Nucleus accumbens (tissue), 56 donors: ENCODE measurements around the gene BTNL9.
"Not testable (repeated sequence)": the region's sequence is repeated elsewhere in the genome, so short reads cannot be mapped to it uniquely, and the experiment has no call there.

Experiments used
- DNase-seq, 56 donors: peaks; one replicate each; lab custom pipeline; 2025; lab: John Stamatoyannopoulos, UW

BTNL9 gene

DNA sequence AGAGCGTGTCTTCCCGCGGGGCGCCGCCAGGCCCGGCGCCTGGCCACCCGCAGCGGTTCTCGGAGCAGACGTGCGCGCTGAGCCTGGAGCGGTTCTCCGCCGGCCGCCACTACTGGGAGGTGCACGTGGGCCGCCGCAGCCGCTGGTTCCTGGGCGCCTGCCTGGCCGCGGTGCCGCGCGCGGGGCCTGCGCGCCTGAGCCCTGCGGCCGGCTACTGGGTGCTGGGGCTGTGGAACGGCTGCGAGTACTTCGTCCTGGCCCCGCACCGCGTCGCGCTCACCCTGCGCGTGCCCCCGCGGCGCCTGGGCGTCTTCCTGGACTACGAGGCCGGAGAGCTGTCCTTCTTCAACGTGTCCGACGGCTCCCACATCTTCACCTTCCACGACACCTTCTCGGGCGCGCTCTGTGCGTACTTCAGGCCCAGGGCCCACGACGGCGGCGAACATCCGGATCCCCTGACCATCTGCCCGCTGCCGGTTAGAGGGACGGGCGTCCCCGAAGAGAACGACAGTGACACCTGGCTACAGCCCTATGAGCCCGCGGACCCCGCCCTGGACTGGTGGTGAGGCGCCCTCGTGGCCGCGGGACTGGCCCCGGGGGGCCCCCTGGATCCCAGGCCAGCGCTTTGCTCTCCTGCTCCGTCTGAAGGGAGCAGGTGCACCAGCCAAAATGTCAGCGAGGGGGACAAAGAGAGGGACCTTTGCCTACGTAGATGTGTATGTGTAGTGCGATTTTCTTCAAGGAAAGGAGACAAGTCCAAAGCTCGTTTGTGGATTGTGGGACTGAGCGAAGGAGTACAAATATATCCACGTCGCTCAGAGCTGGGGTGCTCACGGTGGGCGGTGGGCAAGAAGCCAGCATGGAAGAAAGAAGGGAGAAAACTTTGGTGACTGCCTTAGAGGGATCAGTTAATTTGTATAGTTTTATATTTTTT is 19.5 kb downstream of the BTNL9 start:
- DNase-seq, result no peak

DNA sequence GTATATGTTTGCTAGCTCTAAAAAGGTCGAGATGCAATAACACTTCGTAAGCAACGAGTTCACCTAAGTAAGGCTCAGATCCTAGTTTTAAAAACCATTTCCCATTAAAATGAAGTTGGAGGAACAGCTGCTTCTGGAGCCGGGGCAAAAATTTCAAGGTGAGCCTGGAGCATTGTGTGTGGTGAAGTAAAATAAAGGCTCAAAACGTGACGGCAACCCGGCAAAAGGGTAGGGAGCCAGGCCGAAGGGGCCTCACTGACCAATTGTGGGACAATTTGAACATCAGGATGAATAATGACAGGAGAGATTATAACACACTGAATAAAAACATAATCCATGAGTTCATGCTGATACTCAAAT is 20.1 kb downstream of the BTNL9 start:
- DNase-seq, result no peak

DNA sequence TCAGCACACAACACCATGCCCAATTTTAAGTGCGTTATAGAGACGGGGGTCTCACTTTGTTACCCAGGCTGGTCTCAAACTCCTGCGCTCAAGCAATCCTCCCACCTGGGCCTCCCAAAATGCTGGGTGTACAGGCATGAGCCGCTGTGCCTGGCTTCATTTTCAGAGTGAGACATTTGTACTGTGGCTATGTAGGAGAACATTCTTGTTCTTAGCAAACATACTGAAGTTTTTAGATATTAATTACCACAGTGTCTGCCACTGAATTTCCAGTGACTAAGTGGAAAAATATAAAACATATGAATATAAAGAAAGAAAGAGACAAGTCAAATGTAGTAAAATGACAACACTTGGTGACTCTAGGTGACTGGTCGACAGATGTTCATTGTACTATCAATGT is 20.9 kb downstream of the BTNL9 start:
- DNase-seq, result no peak

DNA sequence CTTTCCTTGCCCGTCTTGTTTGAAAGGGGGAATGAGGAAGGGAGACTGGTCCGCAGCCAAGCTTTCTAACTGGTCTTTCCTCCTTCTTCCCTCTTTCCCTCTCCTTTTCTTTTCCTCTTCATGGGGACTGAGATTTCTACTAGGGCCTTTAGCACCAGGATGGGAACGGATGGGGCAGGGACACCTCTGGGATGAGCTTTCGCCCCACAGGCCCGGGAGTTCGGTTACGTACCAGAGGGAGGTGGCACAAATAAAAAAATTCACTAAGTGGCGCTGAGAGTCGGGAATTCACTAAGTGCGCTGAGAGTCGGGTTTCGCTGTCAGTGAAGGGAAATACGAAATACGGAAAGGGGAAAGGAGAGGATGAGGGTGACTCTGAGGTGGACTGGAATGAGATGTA is 21.6 kb downstream of the BTNL9 start:
- DNase-seq, result no peak

DNA sequence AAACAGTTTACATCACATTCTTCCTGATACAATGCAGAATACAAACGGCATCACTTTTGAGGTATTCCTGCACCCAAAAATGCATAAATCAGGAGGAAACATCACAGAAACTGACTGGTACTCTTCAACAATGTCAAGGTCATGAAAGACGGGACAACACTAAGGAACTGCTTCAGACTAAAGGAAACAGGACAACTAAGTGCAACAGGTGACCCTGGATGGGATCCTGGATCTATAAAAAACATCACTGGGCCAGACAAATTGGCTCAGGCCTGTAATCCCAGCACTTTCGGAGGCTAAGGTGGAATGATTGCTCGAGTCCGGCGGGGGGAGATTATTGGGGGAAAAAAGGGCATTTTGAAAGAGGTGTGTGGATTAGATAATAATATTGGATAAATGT is 22.6 kb downstream of the BTNL9 start:
- no peak for DNase-seq

DNA sequence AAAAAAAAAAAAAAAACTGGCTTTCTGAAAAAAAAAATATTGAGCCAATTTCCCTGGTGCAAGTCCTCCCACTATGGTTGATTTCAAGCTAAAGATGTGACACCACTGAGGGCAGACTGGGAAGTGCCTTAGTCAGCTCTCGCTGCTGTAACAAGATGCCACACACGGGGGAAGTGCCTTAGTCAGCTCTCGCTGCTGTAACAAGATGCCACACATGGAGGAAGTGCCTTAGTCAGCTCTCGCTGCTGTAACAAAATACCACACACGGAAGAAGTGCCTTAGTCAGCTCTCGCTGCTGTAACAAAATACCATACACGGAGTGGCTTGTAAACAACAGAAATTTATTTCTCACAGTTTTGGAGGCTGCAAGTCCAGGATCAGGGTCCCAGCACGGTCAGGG is 23.4 kb downstream of the BTNL9 start:
- no peak for DNase-seq

DNA sequence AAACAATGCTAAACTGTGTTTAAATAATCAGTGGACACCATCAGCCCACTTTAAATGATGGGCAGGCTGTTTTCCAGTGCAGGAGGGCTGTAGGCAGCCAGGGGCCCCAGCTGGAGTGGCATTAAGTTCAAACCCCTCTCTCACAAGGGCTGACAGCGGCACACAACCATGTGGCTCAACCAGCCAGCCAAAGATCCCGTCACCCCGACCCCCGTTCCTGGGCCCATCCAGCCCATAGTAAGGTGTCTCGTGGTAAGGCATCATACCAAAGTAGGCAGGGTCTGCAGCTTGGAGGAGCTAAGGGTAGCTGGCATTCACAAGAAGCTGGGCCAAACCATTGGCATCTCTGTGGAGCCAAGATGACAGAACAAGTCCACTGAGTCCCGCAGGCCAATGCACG is 24.9 kb downstream of the BTNL9 start:
- DNase-seq, result no peak

DNA sequence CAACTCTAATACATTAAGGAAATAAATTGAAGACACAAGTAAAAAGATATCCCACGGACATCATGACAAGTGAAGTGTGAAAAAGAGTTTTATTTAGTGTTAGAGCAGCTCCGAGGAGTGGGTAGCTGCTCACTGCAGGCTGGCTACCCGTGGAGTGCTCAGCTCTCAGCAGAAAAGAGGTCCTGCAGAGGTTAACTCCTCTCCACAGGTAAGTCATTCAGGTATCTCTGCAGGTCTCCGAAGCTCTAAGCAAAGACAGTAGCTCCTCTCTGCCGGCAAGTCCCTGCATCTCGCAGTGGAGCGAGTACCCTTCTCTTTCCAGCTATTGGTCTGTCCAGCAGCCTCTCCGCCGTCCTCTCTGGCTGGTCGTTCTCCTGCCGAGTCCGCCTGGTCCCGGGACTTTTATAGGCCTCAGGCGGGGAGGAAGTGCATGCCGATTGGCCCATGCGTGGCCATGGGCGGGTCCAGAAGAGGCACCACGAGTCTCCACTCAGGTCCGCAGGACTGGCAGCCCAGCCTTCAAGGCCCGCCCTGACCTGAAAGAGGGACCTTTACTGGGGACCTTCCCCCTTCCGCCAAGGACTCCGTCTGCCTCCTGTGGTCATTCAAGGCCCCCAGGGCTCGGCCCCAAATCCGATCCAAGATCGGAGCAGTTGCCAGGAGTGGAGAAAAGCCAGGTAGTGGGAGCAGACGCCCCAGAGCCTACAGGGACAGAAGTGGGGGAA is 29.9 kb downstream of the BTNL9 start:
- DNase-seq, result no peak

DNA sequence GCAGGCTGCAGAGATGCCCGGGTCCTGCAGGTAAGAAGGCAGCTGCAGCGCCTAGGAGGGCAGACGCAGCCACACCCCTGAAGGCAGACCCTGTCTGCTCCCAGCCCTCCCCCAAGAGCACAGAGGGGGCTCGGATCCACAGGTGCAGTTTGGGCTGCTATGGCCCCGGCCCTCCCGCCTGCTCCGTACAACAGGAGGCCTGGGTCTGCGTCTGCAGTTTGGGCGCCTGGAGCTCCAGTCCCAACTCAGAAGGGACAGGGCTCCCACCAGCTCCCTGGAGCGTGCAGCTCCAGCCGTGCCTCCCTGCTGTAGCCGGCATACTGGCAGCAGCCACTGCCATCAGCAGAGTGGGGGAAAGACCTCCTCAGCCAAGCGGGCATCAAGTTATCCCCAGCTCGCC is 30.5 kb downstream of the BTNL9 start:
- DNase-seq, result no peak

DNA sequence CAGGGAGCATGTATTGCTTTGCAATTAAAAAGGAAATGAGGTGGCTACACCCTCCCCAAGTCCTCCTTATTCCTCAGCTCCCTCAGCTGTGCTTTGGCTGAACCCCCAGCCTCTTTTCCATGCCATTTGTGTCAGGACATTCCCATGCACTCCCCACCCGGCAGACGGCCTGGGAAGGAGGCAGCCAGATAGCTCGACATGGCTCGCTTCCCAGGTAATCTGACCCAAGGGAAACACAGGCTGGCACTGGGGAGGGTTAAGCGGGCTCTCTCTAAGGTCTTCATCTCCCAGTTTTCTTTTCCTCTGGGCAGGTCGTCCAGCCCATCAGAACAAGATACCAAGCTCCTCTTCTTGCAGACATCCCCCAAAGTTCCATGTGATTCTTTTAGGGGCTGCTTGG is 31.2 kb downstream of the BTNL9 start:
- DNase-seq, result no peak

DNA sequence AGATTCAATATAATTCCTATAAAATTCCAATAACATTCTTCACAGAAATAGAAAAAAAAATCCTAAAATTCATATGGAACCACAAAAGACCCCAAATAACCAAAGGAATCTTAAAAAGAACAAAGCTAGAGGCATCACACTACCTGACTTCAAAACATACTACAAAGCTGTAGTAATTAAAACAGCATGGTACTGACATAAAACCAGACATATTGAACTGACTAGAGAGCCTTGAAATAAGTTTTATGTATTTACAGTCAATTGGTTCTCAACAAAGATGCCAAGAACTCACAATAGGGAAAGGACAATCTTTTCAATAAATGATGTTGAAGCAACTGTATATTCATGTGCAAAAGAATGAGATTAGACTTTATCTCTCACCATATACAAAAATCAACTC is 36.9 kb downstream of the BTNL9 start:
- DNase-seq, result no peak

DNA sequence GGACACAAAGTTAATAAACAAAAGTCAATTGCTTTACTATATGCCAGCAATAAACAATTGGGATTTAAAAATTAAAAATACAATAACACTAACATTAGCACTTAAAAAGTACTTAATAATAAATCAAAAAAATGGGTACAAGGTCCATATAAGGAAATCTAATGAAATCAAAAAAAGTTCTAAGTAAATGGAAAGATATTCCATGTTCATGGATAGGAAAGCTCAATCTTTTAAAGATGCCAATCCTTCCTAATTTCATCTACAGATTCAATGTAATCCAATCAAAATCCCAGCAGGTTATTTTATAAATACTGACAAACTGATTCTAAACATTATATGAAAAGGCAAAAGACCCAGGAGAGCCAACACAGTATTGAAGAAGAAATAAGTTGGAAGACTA is 41.9 kb downstream of the BTNL9 start:
- no peak for DNase-seq

DNA sequence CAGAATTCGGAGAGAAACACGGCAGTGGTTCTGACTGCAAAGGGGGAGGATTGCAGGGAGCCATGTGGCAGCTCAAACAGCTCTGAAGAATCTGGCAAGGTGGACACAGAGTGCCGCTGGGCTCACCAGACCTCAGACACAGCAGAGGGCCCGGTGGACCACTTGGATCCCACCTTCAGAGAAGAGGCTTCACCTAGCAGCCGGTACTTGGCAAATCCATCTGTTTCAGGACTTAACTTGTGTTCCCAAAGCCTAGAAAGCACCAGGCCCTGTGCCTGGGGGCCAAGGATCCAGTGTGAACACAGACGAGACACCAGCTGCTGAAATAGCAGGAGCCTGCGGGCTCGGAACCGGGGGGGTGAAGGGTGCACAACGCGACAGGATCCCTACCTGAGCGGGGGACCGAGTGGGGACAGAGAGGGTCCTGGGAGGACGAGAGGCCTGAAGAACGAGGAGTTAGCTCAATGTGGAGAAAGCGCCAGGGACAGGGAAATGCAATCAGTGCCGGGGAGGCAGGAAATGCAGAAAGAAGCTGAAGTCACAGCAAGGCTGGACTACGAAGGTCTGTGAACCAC is 44.6 kb downstream of the BTNL9 start:
- DNase-seq, result no peak

DNA sequence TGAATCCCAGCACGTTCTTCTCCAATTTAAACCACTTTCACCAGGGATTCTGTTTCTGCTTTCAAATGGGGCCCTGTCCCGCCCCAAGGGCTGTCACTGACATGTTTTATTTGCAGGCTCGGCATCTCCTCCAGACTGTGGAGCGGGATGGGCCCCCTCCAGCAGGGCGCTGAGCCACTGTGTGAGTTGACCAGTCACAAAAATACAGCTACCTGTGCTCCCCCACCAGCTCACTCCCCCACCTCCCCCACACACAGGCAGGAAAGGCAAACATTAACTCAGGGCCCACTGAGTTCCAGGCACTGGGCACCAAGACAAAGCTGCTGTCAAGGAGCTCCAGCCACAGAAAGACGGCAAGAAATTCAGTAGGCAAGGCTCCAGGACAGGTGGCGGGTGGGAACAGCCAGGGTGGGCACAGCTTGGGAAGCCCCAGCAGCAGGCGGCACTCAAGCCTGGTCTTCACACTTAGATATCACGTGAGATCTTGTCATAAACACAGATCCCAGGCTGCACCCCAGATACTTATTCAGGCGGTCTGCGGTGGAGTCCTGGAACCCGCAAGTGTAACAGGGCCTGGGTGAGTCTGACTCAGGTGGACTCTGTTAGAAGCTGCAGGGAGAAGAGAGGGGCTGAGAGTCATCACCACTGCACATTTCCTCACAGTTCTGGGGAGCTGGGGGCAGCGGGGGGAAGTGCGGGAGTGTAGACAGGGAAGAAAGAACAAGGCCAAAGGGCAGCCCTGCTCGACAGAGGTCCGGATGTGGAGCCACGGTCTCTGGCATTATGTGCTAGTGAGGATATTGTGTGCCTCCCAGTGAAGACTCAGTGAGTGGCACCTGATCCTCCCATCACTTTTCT is 46.2 kb downstream of the BTNL9 start:
- no peak for DNase-seq

DNA sequence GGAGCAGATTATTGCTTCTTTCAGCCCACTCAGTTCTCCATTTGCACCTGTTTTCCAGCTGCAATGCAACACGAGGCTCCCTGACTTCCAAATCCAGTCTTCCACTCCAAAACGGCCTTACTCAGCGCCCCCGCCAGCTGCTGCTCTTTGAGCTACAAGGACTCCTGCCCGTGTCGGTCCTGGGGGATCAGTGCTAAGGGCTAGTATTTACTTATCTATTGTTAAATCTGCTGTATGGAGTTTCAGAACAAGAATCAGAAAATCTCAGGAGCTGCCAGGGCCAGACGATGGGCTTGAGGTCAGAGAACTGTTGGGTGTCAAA is 46.8 kb downstream of the BTNL9 start:
- no peak for DNase-seq

DNA sequence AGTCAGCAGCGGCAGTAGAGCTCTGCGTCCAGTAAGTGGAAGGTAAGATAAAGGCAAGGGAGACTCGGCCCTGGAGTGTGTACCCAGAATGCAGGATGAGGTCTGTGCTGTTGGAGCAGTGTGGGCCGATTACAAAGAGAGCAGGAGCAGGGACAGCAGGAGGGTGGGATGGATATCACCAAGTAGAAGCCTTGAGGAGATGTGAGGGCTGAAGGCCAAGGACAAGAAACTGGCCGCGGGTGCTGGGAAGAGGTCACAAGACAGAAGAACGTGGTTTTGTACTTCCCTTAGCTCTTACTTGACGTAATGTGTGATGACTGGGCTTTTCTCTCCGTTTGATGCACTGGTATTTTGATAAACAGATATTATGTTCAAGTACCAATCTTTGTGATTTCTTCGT is 47.2 kb downstream of the BTNL9 start:
- DNase-seq, result no peak

DNA sequence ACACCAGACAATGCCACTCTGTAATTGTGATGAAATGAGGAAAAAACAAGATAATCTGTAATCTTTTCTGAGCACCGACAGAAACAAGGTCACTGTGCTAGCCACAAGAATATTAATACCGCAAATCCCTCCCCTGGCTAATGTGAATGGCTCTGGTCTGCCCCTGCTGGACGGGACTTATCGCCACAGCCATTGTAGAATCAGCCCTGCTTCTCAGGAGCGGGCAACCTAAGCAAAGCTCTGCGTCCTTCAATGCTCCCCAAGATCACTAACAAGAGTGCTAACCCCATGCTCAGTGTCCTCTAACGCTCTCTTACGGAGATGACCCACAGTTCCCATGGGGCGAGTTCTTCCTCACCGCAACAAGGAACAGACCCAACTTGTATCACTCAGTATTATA is 48.2 kb downstream of the BTNL9 start:
- no peak for DNase-seq

DNA sequence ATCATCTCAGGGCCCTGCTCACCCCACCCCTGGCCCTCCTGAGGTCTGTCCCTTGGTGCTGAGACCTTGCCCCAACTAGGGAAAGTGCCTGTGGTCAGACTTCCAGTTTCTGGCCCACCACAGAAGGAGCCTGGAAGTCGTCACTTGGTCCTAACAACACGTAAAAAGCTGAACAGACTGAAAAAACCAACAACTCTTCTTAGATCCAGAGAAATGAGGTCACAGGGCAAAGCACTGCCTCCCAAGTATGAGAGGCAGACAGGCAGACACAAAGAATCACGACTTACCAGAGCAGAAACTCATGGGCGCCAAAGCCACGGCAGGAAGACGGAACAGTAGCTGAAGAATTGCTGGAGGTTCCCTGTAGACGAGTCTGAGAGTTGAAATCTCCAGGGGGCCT is 52.4 kb downstream of the BTNL9 start:
- DNase-seq, result no peak

DNA sequence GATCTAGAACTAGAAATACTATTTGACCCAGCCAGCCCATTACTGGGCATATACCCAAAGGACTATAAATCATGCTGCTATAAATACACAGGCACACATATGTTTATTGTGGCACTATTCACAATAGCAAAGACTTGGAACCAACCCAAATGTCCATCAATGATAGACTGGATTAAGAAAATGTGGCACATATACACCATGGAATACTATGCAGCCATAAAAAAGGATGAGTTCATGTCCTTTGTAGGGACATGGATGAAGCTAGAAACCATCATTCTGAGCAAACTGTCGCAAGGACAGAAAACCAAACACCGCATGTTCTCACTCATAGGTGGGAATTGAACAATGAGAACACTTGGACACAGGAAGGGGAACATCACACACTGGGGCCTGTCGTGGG is 55.1 kb downstream of the BTNL9 start:
- not testable (repeated sequence) for DNase-seq

DNA sequence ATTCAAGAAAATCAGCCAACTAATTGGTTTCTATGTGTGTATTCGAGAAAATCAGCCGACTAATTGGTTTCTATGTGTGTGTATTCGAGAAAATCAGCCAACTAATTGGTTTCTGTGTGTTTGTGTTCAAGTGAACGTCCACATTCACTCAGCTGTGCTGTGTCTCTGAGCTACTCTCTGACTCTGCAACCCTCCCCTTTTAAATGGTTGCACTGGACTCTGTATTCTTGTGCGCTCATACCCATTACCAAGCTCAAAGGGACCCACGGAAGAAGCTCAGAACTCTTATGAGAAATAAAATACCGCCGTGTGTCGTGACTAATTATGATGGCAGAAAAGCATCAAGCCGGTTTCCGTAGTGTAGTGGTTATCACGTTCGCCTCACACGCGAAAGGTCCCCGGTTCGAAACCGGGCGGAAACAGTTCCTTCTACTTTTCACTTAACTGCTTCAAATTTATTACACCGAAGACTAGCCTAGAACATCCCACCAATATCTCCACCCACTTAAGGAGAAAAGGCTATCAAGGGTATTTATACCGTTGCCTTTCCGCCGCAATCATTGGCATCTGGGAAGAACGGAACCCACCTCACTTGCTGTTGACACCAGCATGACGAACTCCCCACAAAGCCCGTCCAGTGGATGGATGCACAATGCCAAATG is 56.8 kb downstream of the BTNL9 start:
- not testable (repeated sequence) for DNase-seq
